Fibroblast of lung (primary cell): ENCODE data around the gene CMC1. TPM values are rescaled to one million over a fixed set of nuclear protein-coding genes. Genes with fewer than 3 reads are reported as not detected.

Experiments used
- DNase-seq, 2 donors: peaks; one replicate each; pipeline versions ENCODE4 v3.0.0 to v3.0.0-alpha.2; 2010; ENCODE audit warnings: low read depth in 2 of 2
- H2AFZ ChIP-seq: 2 replicates; pipeline ENCODE4 v1.5.1; 2012; ENCODE audit warnings: low read length, control low read depth, inconsistent platforms
- H3K27ac ChIP-seq: 2 replicates; pipeline ENCODE4 v1.5.1; 2011; ENCODE audit warnings: low read length, control low read depth; ENCODE audit not compliant: insufficient read depth
- H3K27me3 ChIP-seq: 2 replicates; pipeline ENCODE4 v1.5.1; 2011; ENCODE audit warnings: mild to moderate bottlenecking, low read length; ENCODE audit not compliant: control insufficient read depth, insufficient read depth
- H3K36me3 ChIP-seq: 2 replicates; pipeline ENCODE4 v1.5.1; 2011; ENCODE audit warnings: low read length; ENCODE audit not compliant: control insufficient read depth, insufficient read depth
- H3K4me1 ChIP-seq: 2 replicates; pipeline ENCODE4 v1.5.1; 2011; ENCODE audit warnings: low read length; ENCODE audit not compliant: control insufficient read depth, insufficient read depth; ENCODE audit errors: extremely low read depth
- H3K4me2 ChIP-seq: 2 replicates; pipeline ENCODE4 v1.5.1; 2011; ENCODE audit warnings: low read length, control low read depth; ENCODE audit not compliant: insufficient read depth; ENCODE audit errors: extremely low read depth
- H3K4me3 ChIP-seq, 4 experiments: fragments of 200-600 bp in 1 of 4; sonication (generic) in 1 of 4; replicated peaks in 1 of 4; 2 replicates each; pipeline ENCODE4 v1.5.1; 2011 to 2016; ENCODE audit warnings: low read length in 4 of 4, low read depth in 3 of 4, mild to moderate bottlenecking in 3 of 4, control low read depth in 2 of 4, inconsistent platforms in 1 of 4, mixed read lengths in 1 of 4; ENCODE audit not compliant: insufficient read depth in 1 of 4; ENCODE audit errors: control extremely low read depth in 1 of 4
- H3K79me2 ChIP-seq: 2 replicates; pipeline ENCODE4 v1.5.1; 2012; ENCODE audit warnings: mild to moderate bottlenecking, low read length, inconsistent platforms; ENCODE audit not compliant: control insufficient read depth, insufficient read depth
- H3K9ac ChIP-seq: 2 replicates; pipeline ENCODE4 v1.5.1; 2011; ENCODE audit warnings: mild to moderate bottlenecking, low read length, control low read depth; ENCODE audit not compliant: insufficient read depth
- H3K9me3 ChIP-seq: 2 replicates; pipeline ENCODE4 v1.5.1; 2012; ENCODE audit warnings: low read depth, low read length; ENCODE audit not compliant: control insufficient read depth, insufficient read depth
- H4K20me1 ChIP-seq: 2 replicates; pipeline ENCODE4 v1.5.1; 2011; ENCODE audit warnings: low read length; ENCODE audit not compliant: control insufficient read depth, insufficient read depth; ENCODE audit errors: extremely low read depth
- EZH2 ChIP-seq: IDR thresholded peaks from 2 replicates; pipeline ENCODE4 v1.5.1; 2012; ENCODE audit warnings: low read length, control low read depth, mild to moderate bottlenecking; ENCODE audit errors: missing control alignments
- polyA plus RNA-seq, 2 donors: library from polyadenylated mRNA; depleted of rRNA in 1 of 2; stranded (reverse) in 1 of 2; unstranded in 1 of 2; fragments of >200 nt; gene quantifications; 2 replicates each; pipeline ENCODE4 v1.2.1, GENCODE V29; 2011 to 2012; ENCODE audit warnings: missing spikeins in 1 of 2
- total RNA-seq: library from RNA; depleted of rRNA; stranded (reverse); fragments of >200 nt; gene quantifications from 2 replicates; pipeline ENCODE4 v1.2.1, GENCODE V29; 2014
- TF ChIP-seq, protein P1 (sequence below), 2 donors: IDR thresholded peaks in 1 of 2; conservative IDR thresholded peaks in 1 of 2; 1 replicate in 1 of 2; 2 replicates in 1 of 2; pipeline ENCODE4 v1.5.1; 2011 to 2012; ENCODE audit warnings: low read length in 2 of 2, control low read depth in 1 of 2, inconsistent platforms in 1 of 2, low read depth in 1 of 2, mild to moderate bottlenecking in 1 of 2

Gene CMC1
- total and polyA plus RNA-seq, 2 donors (not counting 1 experiment from before 2014, with no cell fraction given), result 5.6 to 26.7 TPM

DNA sequence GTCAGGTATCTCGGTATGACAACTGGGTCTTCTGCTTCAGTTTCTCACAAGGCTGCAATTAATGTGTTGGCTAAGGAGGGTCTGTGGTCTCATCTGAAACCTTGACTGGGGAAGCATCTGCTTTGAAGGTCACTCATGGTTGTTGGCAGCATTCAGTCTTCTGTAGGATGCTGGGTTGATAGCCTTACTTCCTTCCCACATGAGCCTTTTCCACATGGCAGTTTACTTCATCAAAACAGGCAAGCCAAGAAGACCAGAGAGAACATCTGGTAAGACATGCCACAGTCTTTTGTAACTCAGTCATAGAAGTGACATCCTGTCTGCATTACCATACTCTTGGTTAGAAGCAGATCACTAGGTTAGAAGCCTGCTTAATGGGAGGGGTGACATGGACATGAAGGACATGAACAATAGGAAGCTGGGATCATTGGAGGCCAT lies 49.5 kb downstream of the CMC1 start:
- Histone ChIP-seq H3K79me2 (no peaks in the 10 kb centered on the region), H3K9ac (no peak overlapping the region), H3K4me2 (no peak overlapping the region), H4K20me1 (no peaks in the 10 kb centered on the region), H3K9me3 (no peaks in the 10 kb centered on the region), H3K4me3 (no peak overlapping the region), H3K27ac (no peak overlapping the region), H3K4me1 (no peaks in the 10 kb centered on the region), H2AFZ (no peak overlapping the region), H3K36me3 (no peaks in the 10 kb centered on the region), H3K27me3 (no peaks in the 10 kb centered on the region)
- DNase-seq, result no peak
- TF ChIP-seq, protein P1, sequence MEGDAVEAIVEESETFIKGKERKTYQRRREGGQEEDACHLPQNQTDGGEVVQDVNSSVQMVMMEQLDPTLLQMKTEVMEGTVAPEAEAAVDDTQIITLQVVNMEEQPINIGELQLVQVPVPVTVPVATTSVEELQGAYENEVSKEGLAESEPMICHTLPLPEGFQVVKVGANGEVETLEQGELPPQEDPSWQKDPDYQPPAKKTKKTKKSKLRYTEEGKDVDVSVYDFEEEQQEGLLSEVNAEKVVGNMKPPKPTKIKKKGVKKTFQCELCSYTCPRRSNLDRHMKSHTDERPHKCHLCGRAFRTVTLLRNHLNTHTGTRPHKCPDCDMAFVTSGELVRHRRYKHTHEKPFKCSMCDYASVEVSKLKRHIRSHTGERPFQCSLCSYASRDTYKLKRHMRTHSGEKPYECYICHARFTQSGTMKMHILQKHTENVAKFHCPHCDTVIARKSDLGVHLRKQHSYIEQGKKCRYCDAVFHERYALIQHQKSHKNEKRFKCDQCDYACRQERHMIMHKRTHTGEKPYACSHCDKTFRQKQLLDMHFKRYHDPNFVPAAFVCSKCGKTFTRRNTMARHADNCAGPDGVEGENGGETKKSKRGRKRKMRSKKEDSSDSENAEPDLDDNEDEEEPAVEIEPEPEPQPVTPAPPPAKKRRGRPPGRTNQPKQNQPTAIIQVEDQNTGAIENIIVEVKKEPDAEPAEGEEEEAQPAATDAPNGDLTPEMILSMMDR (conservative IDR thresholded peaks at IDR 0.05 in 1 of 2, IDR thresholded peaks at IDR 0.05 in 1 of 2; ENCODE audit: low read depth in 1 of 2, low read length in 2 of 2), result no peak
- no peak for TF ChIP-seq EZH2

DNA sequence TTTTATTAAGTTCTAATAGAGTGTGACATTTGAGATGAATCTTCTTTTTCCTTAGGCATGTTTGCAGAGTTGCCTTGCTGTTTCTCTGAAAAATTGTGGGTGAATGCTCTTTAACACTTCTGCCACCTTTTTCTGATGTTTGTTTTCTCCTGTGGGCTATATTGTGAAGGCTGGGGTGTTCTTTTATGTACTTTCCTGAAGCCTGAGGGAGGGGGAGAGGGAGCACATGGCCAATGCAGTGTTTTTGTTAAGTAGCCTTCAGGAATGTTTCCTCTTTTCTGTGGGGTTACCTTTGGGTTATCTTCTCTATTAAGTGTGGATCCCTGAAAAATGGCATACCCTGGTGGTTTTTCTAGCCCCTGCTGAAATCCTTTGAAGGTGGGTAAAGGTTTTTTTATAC lies 50.2 kb downstream of the CMC1 start:
- no peaks in the 10 kb centered on the region for H3K9me3 ChIP-seq
- H3K27me3 ChIP-seq, result no peaks in the 10 kb centered on the region
- DNase-seq, result no peak
- H3K36me3 ChIP-seq, result no peaks in the 10 kb centered on the region
- no peak for TF ChIP-seq EZH2
- TF ChIP-seq, protein P1 (conservative IDR thresholded peaks at IDR 0.05 in 1 of 2, IDR thresholded peaks at IDR 0.05 in 1 of 2; ENCODE audit: low read depth in 1 of 2, low read length in 2 of 2), result no peak
- H3K4me2 ChIP-seq, result no peak overlapping the region
- H3K4me1 ChIP-seq, result no peaks in the 10 kb centered on the region
- no peaks in the 10 kb centered on the region for H4K20me1 ChIP-seq
- no peak overlapping the region for H2AFZ ChIP-seq
- H3K4me3 ChIP-seq, result no peak overlapping the region
- no peaks in the 10 kb centered on the region for H3K79me2 ChIP-seq
- no peak overlapping the region for H3K27ac ChIP-seq
- H3K9ac ChIP-seq, result no peak overlapping the region

- Histone ChIP-seq H3K79me2 (no peaks in the 10 kb centered on the region), H3K36me3 (no peaks in the 10 kb centered on the region), H3K9ac (no peak overlapping the region), H3K9me3 (no peaks in the 10 kb centered on the region), H3K4me3 (no peak overlapping the region), H3K4me1 (no peaks in the 10 kb centered on the region), H3K4me2 (no peak overlapping the region), H2AFZ (no peak overlapping the region), H4K20me1 (no peaks in the 10 kb centered on the region), H3K27me3 (no peaks in the 10 kb centered on the region), H3K27ac (no peak overlapping the region)
- no peak for DNase-seq
- no peak for TF ChIP-seq EZH2
- TF ChIP-seq, protein P1 (conservative IDR thresholded peaks at IDR 0.05 in 1 of 2, IDR thresholded peaks at IDR 0.05 in 1 of 2; ENCODE audit: low read depth in 1 of 2, low read length in 2 of 2), result no peak
Observed at GRCh38 chr3:28292622-28293021, 51.2 kb downstream of the CMC1 start.
